Thoracic aorta (tissue), 2 donors: ENCODE measurements around the gene TRAF4. TPM values are rescaled to one million over a fixed set of nuclear protein-coding genes. Genes with fewer than 3 reads are reported as not detected.
"Not testable (repeated sequence)": the region's sequence is repeated elsewhere in the genome, so short reads cannot be mapped to it uniquely, and the experiment has no call there.

Source experiments
- ATAC-seq: fragments of 150-250 bp; one replicate; pipeline ENCODE4 v1.8.0; 2017; ENCODE audit warnings: low read depth; ENCODE audit not compliant: insufficient number of reproducible peaks, low FRiP score
- DNase-seq: peaks from one replicate; pipeline ENCODE4 v3.0.0-alpha.2; 2020; ENCODE audit warnings: low spot score
- H3K27ac ChIP-seq, 2 donors: fragments of 200-600 bp; sonication (generic); 1 replicate in 1 of 2; 2 replicates in 1 of 2; pipeline ENCODE4 v1.5.1; 2016; ENCODE audit warnings: mild to moderate bottlenecking in 2 of 2, moderate library complexity in 2 of 2
- H3K27me3 ChIP-seq: fragments of 200-600 bp; sonication (generic); replicated peaks from 2 replicates; pipeline ENCODE4 v1.6.0; 2016; ENCODE audit warnings: mild to moderate bottlenecking; ENCODE audit not compliant: insufficient read depth
- H3K36me3 ChIP-seq: fragments of 200-600 bp; sonication (generic); one replicate; pipeline ENCODE4 v1.5.1; 2016
- H3K4me1 ChIP-seq, 2 donors: fragments of 200-600 bp; sonication (generic); 1 replicate in 1 of 2; 2 replicates in 1 of 2; pipeline versions ENCODE4 v1.5.1 to v1.6.0; 2016; ENCODE audit warnings: low read depth in 2 of 2, mild to moderate bottlenecking in 1 of 2; ENCODE audit not compliant: control insufficient read depth in 1 of 2
- H3K4me3 ChIP-seq: fragments of 200-600 bp; sonication (generic); 2 replicates; pipeline ENCODE4 v1.5.1; 2016; ENCODE audit warnings: mild to moderate bottlenecking
- H3K9me3 ChIP-seq: fragments of 200-600 bp; sonication (generic); 2 replicates; pipeline ENCODE4 v1.5.1; 2016
- total RNA-seq, 2 donors: library from RNA; depleted of rRNA; stranded (reverse); fragments of >200 nt; gene quantifications; one replicate each; pipeline versions ENCODE4 v1.1.0 to v1.2.3, GENCODE V29; 2016
- TF ChIP-seq, protein P1 (sequence below): fragments of 200-600 bp; sonication (generic); IDR thresholded peaks from one replicate; pipeline ENCODE4 v1.5.1; 2019; ENCODE audit warnings: antibody characterized with exemption

The TRAF4 gene
- total RNA-seq, 2 donors from 2014 or later, result 9.9 to 22.4 TPM

DNA sequence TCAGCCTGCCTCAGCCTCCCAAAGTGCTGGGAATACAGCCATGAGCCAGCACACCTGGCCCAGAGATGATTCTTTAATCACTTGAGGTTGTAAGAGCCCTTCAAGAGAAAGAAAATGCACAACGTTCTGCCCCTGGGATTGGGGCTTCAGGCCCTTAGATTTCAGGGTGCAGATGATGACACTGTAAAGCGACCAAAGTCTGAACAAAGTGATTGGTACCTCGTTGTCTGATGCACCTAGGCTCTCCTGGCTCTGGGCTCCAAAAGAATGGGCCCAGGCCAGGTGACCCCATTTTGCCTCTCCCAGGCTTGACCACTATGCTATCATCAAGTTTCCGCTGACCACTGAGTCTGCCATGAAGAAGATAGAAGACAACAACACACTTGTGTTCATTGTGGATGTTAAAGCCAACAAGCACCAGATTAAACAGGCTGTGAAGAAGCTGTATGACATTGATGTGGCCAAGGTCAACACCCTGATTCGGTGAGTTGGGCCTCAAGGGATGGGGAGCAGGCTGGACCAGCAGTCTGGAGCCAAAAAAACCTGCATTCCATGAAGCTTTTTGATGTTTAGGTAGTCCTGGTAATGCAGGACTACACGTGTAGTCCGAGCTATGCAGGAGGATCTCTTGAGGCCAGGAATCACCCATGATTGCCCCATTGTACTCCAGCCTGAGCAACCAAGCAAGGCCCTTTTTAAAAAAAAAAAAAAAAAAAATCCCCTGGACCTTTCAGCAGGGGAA lies 21.2 kb upstream of the TRAF4 start:
- Histone ChIP-seq H3K27ac (no peak overlapping the region), H3K36me3 (peaks cover 29% of the 10 kb centered on the region), H3K4me1 (peaks cover 37 to 53% of the 10 kb centered on the region in 2 donors), H3K4me3 (no peak overlapping the region), H3K9me3 (no peaks in the 10 kb centered on the region), H3K27me3 (no peaks in the 10 kb centered on the region)
- TF ChIP-seq, protein P1, sequence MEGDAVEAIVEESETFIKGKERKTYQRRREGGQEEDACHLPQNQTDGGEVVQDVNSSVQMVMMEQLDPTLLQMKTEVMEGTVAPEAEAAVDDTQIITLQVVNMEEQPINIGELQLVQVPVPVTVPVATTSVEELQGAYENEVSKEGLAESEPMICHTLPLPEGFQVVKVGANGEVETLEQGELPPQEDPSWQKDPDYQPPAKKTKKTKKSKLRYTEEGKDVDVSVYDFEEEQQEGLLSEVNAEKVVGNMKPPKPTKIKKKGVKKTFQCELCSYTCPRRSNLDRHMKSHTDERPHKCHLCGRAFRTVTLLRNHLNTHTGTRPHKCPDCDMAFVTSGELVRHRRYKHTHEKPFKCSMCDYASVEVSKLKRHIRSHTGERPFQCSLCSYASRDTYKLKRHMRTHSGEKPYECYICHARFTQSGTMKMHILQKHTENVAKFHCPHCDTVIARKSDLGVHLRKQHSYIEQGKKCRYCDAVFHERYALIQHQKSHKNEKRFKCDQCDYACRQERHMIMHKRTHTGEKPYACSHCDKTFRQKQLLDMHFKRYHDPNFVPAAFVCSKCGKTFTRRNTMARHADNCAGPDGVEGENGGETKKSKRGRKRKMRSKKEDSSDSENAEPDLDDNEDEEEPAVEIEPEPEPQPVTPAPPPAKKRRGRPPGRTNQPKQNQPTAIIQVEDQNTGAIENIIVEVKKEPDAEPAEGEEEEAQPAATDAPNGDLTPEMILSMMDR, result no peak
- ATAC-seq, result no peak
- DNase-seq, result no peak

GRCh38 chr17:28723159-28723835 lies 20.5 kb upstream of the TRAF4 start:
- no peak overlapping the region for H3K27ac ChIP-seq

DNA sequence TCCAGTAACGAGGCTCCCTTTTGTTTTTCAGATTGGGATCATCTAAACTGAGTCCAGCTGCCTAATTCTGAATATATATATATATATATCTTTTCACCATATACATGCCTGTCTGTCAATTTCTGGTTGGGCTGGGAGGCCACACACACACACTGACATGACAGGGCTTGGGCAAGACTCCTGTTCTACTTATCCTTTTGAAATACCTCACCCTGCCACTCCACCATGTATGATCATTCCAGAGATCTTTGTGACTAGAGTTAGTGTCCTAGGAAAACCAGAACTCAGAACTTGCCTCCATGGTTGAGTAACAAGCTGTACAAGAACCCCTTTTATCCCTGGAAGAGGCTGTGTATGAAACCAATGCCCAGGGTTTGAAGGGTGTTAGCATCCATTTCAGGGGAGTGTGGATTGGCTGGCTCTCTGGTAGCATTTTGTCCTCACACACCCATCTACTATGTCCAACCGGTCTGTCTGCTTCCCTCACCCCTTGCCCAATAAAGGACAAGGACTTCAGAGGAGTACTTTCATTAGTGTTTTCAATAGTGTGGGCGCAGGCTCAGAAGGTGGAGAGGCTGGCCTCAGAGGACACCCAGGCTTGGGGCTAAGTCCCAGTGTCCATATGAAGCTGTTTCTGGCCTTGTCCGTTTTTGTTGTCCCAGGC lies 19.8 kb upstream of the TRAF4 start:
- H3K9me3 ChIP-seq, ATAC-seq, H3K27ac ChIP-seq, H3K4me3 ChIP-seq, DNase-seq, H3K27me3 ChIP-seq: not testable (repeated sequence)
- Histone ChIP-seq H3K36me3 (peaks cover 29% of the 10 kb centered on the region), H3K4me1 (peaks cover 33 to 50% of the 10 kb centered on the region in 2 donors)

More at GRCh38 chr17:28723159-28723835, 20.5 kb upstream of the TRAF4 start:
- TF ChIP-seq, protein P1, result no peak
- DNase-seq (no peak), ATAC-seq (no peak)
- Histone ChIP-seq H3K9me3 (no peaks in the 10 kb centered on the region), H3K27me3 (no peaks in the 10 kb centered on the region), H3K4me3 (no peak overlapping the region), H3K4me1 (peaks cover 40 to 57% of the 10 kb centered on the region in 2 donors), H3K36me3 (peaks cover 29% of the 10 kb centered on the region)

- H3K36me3 ChIP-seq, result peaks cover 29% of the 10 kb centered on the region
- H3K4me3 ChIP-seq, result no peak overlapping the region
- ATAC-seq, result no peak
- TF ChIP-seq, protein P1, result no peak
- H3K27ac ChIP-seq, result no peak overlapping the region
- no peaks in the 10 kb centered on the region for H3K9me3 ChIP-seq
- peaks cover 34 to 48% of the 10 kb centered on the region in 2 donors for H3K4me1 ChIP-seq
- no peaks in the 10 kb centered on the region for H3K27me3 ChIP-seq
- no peak for DNase-seq
Measured at GRCh38 chr17:28724500-28725165, 19.2 kb upstream of the TRAF4 start.

DNA sequence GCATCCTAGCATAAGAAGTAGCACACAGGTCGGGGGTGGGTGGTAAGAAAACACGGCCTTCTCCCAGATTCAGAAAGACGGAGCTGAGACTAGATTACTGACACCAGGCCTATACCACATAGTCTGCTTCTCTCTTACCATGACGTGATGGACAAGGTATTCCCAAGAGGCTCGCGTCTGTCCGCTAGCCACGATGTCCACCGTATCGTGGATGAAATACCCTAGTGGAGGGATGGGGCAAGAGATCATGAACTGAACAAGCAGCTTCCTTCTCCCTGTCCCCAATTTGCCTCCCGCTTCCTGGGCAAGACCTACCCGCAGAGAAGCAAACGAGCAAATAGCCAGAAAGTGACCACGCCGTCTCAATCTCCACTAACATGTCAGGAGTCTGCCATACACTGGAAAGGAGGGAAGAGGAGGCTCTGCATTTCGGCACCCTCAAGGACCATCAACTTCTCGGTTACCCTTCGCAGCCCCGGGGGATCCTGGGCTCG lies 18.6 kb upstream of the TRAF4 start:
- TF ChIP-seq, protein P1, result no peak
- Histone ChIP-seq H3K4me3 (peak overlapping the region; percentile 74), H3K27me3 (no peaks in the 10 kb centered on the region), H3K27ac (peak overlapping the region; percentile 58), H3K4me1 (peaks cover 34 to 48% of the 10 kb centered on the region in 2 donors), H3K36me3 (peaks cover 29% of the 10 kb centered on the region), H3K9me3 (no peaks in the 10 kb centered on the region)
- DNase-seq (no peak), ATAC-seq (no peak)
